Heart left ventricle (tissue), 13 donors: Measurements from ENCODE around the gene CFAP221.

Source experiments
- CTCF ChIP-seq, 12 donors: fragments of 200-600 bp; sonication (generic) in 4 of 12; IDR thresholded peaks; one replicate each; pipeline versions ENCODE4 v1.5.0 to v1.8.0; 2018 to 2022; ENCODE audit warnings: antibody characterized with exemption in 12 of 12, mild to moderate bottlenecking in 5 of 12
- POLR2A ChIP-seq, 2 donors: fragments of 450-650 bp; IDR thresholded peaks; one replicate each; pipeline ENCODE4 v1.6.1; 2017; ENCODE audit warnings: antibody characterized with exemption in 2 of 2, mild to moderate bottlenecking in 2 of 2, moderate library complexity in 2 of 2
- donor health status: ischemic (EF 13 %, LVEDD 7.1; RV severe dilation, severe dysfunction).
- donor health status: DM: no; HTN: yes; CAD: no.
- donor health status: DM: no; HTN: no; CAD: no.
- donor health status: ischemic (EF 25% LVEDD 6.9; RV normal size, moderate dysfunction).
- donor health status: ischemic (EF 25% LVEDD 5.7; RV mildly dilated, moderate dysfunction).
- donor health status: ischemic (EF 35%, LVEDD 5.7; RV mildly dilated, moderate dysfunction).
- donor health status: nonischemic (EF 11% LVEDD 7.7; RV severe dilation, severe dysfunction).
- donor health status: DM: yes; HTN: yes; CAD: no.
- donor health status: PGD.
- donor health status: ischemic (EF 29% LVEDD 5.4; RV normal size, mild dysfunction).
- donor health status: nonischemic (EF 23%, LVEDD 6.1; RV moderate dilation, normal function).

GRCh38 chr2:119567292-119567691 lies 23.0 kb downstream of the CFAP221 start:
- no peak for TF ChIP-seq CTCF (IDR thresholded peaks at IDR 0.05)
- no peak for TF ChIP-seq POLR2A (IDR thresholded peaks at IDR 0.05)
